Measurements from ENCODE around the gene SEPTIN5. TPM values are rescaled to one million over a fixed set of nuclear protein-coding genes. Genes with fewer than 3 reads are reported as not detected.
"Not testable (repeated sequence)": the region's sequence is repeated elsewhere in the genome, so short reads cannot be mapped to it uniquely, and the experiment has no call there.

Gene SEPTIN5
- total RNA-seq, 3 donors from 2014 or later (not counting 1 experiment from before 2014, with no cell fraction given), result 0.52 to 4.5 (median 1.9) TPM

- no peak overlapping the region for H3K4me3 ChIP-seq (ENCODE audit: low read length)
- no peaks in the 10 kb centered on the region for H3K9me3 Mint-ChIP-seq
- no peaks in the 10 kb centered on the region for H3K4me1 ChIP-seq (ENCODE audit: control insufficient read depth, insufficient read depth, low read length)
- H3K27ac ChIP-seq (ENCODE audit: low read length), result no peak overlapping the region
- H3K36me3 Mint-ChIP-seq, result no peaks in the 10 kb centered on the region
- H3K36me3 ChIP-seq (ENCODE audit: control insufficient read depth, insufficient read depth, low read length), result no peaks in the 10 kb centered on the region
- WGBS (ENCODE audit: insufficient coverage), result 89% methylated on average over 11 of the region's 11 CpGs
- no peaks in the 10 kb centered on the region for H3K9me3 ChIP-seq (ENCODE audit: control insufficient read depth, insufficient read depth, low read length)
- no peaks in the 10 kb centered on the region for H3K4me1 Mint-ChIP-seq
- TF ChIP-seq CTCF (IDR thresholded peaks at IDR 0.05), result no peak
- intact Hi-C loops (cut with micrococcal nuclease), result no loop called here
- no peaks in the 10 kb centered on the region for H3K27me3 ChIP-seq (ENCODE audit: control insufficient read depth, insufficient read depth, low read length)
- peaks cover 2 to 6% of the 10 kb centered on the region in 2 donors for H3K27me3 Mint-ChIP-seq (ENCODE audit: low read depth in 2 of 2)
- no peak for ATAC-seq
- no peak for DNase-seq
- no peak overlapping the region for H3K27ac Mint-ChIP-seq
- no peak overlapping the region for H3K4me3 Mint-ChIP-seq
Measured at GRCh38 chr22:19674129-19674928, 40.0 kb upstream of the SEPTIN5 start.

- no peak for TF ChIP-seq CTCF (IDR thresholded peaks at IDR 0.05)
- WGBS (ENCODE audit: insufficient coverage), result 91% methylated on average over 10 of the region's 10 CpGs
- Histone ChIP-seq H3K36me3 (ENCODE audit: control insufficient read depth, insufficient read depth, low read length) (no peaks in the 10 kb centered on the region), H3K27ac (ENCODE audit: low read length) (no peak overlapping the region), H3K4me1 (ENCODE audit: control insufficient read depth, insufficient read depth, low read length) (no peaks in the 10 kb centered on the region), H3K27me3 (ENCODE audit: control insufficient read depth, insufficient read depth, low read length) (peaks cover 3% of the 10 kb centered on the region), H3K4me3 (ENCODE audit: low read length) (no peak overlapping the region), H3K9me3 (ENCODE audit: control insufficient read depth, insufficient read depth, low read length) (no peaks in the 10 kb centered on the region)
- Mint-ChIP-seq H3K9me3 (no peaks in the 10 kb centered on the region), H3K36me3 (no peaks in the 10 kb centered on the region), H3K4me3 (no peak overlapping the region), H3K4me1 (no peaks in the 10 kb centered on the region), H3K27me3 (ENCODE audit: low read depth in 2 of 2) (peaks cover 2 to 6% of the 10 kb centered on the region in 2 donors), H3K27ac (no peak overlapping the region)
- no peak for DNase-seq
- intact Hi-C loops (cut with micrococcal nuclease), result loop anchor here (5.0 kb wide), 1 partner anchor 42 kb away; no protein-coding TSS in a partner anchor
- no peak for ATAC-seq
Measured at GRCh38 chr22:19674929-19675253, 39.4 kb upstream of the SEPTIN5 start.

GRCh38 chr22:19675428-19675827 is 38.9 kb upstream of the SEPTIN5 start:
- no peaks in the 10 kb centered on the region for H3K4me1 ChIP-seq (ENCODE audit: control insufficient read depth, insufficient read depth, low read length)
- peaks cover 4 to 6% of the 10 kb centered on the region in 2 donors for H3K27me3 Mint-ChIP-seq (ENCODE audit: low read depth in 2 of 2)
- H3K9me3 Mint-ChIP-seq, result no peaks in the 10 kb centered on the region
- intact Hi-C loops (cut with micrococcal nuclease), result loop anchor here (5.0 kb wide), 1 partner anchor 42 kb away; no protein-coding TSS in a partner anchor
- H3K4me3 ChIP-seq (ENCODE audit: low read length), result no peak overlapping the region
- H3K27ac ChIP-seq (ENCODE audit: low read length), result no peak overlapping the region
- TF ChIP-seq CTCF (IDR thresholded peaks at IDR 0.05), result no peak
- H3K36me3 Mint-ChIP-seq, result no peaks in the 10 kb centered on the region
- DNase-seq, result no peak
- no peaks in the 10 kb centered on the region for H3K36me3 ChIP-seq (ENCODE audit: control insufficient read depth, insufficient read depth, low read length)
- ATAC-seq, result no peak
- H3K9me3 ChIP-seq (ENCODE audit: control insufficient read depth, insufficient read depth, low read length), result no peaks in the 10 kb centered on the region
- 91% methylated on average over 7 of the region's 7 CpGs for WGBS (ENCODE audit: insufficient coverage)
- H3K4me3 Mint-ChIP-seq, result no peak overlapping the region
- no peak overlapping the region for H3K27ac Mint-ChIP-seq
- peaks cover 3% of the 10 kb centered on the region for H3K27me3 ChIP-seq (ENCODE audit: control insufficient read depth, insufficient read depth, low read length)
- no peaks in the 10 kb centered on the region for H3K4me1 Mint-ChIP-seq

- ATAC-seq; H3K4me1 Mint-ChIP-seq; H3K36me3 Mint-ChIP-seq; H3K4me1 ChIP-seq (ENCODE audit: control insufficient read depth, insufficient read depth, low read length); H3K27ac ChIP-seq (ENCODE audit: low read length); H3K4me3 ChIP-seq (ENCODE audit: low read length); H3K9me3 ChIP-seq (ENCODE audit: control insufficient read depth, insufficient read depth, low read length); H3K27me3 ChIP-seq (ENCODE audit: control insufficient read depth, insufficient read depth, low read length); DNase-seq; H3K4me3 Mint-ChIP-seq; H3K27ac Mint-ChIP-seq; H3K36me3 ChIP-seq (ENCODE audit: control insufficient read depth, insufficient read depth, low read length); H3K9me3 Mint-ChIP-seq: not testable (repeated sequence)
- peaks cover 9 to 10% of the 10 kb centered on the region in 2 donors for H3K27me3 Mint-ChIP-seq (ENCODE audit: low read depth in 2 of 2)
- intact Hi-C loops (cut with micrococcal nuclease), result loop anchor here (5.0 kb wide), 1 partner anchor 41 kb away; no protein-coding TSS in a partner anchor
- WGBS (ENCODE audit: insufficient coverage), result 80% methylated on average over 1 of the region's 1 CpG
Measured at GRCh38 chr22:19676437-19676836, 37.9 kb upstream of the SEPTIN5 start.

Data from natural killer cell (primary cell).